H9 (cell line): ENCODE measurements around the gene KIF5C. TPM values are rescaled to one million over a fixed set of nuclear protein-coding genes. Genes with fewer than 3 reads are reported as not detected.
"Not testable (repeated sequence)": the region's sequence is repeated elsewhere in the genome, so short reads cannot be mapped to it uniquely, and the experiment has no call there.

Experiments
- DNase-seq: peaks from one replicate; pipeline ENCODE4 v3.0.0-alpha.2; 2017
- H2AFZ ChIP-seq: one replicate; pipeline ENCODE4 v1.6.1; 2013; ENCODE audit warnings: mild to moderate bottlenecking, low read length, control low read depth, moderate library complexity
- H2AK5ac ChIP-seq: 2 replicates; pipeline ENCODE4 v1.6.1; 2013; ENCODE audit warnings: low read length, control low read depth, mixed read lengths; ENCODE audit not compliant: insufficient read length
- H2BK120ac ChIP-seq: one replicate; pipeline ENCODE4 v1.6.1; 2013; ENCODE audit warnings: low read depth, mild to moderate bottlenecking, low read length, control low read depth, inconsistent platforms; ENCODE audit not compliant: poor library complexity, severe bottlenecking
- H2BK12ac ChIP-seq: 2 replicates; pipeline ENCODE4 v1.6.1; 2013; ENCODE audit warnings: low read length, control low read depth, mixed read lengths, low read depth; ENCODE audit not compliant: insufficient read length
- H2BK15ac ChIP-seq: 2 replicates; pipeline ENCODE4 v1.6.1; 2013; ENCODE audit warnings: low read depth, low read length, control low read depth
- H2BK20ac ChIP-seq: one replicate; pipeline ENCODE4 v1.6.1; 2013; ENCODE audit warnings: low read depth, mild to moderate bottlenecking, low read length, control low read depth, inconsistent platforms; ENCODE audit not compliant: poor library complexity, severe bottlenecking
- H2BK5ac ChIP-seq: 2 replicates; pipeline ENCODE4 v1.6.1; 2013; ENCODE audit warnings: low read length, control low read depth, mixed read lengths; ENCODE audit not compliant: insufficient read length
- H3K14ac ChIP-seq: 2 replicates; pipeline ENCODE4 v1.6.1; 2013; ENCODE audit warnings: low read length, control low read depth; ENCODE audit not compliant: insufficient read depth
- H3K18ac ChIP-seq: 2 replicates; pipeline ENCODE4 v1.6.1; 2013; ENCODE audit warnings: low read depth, mild to moderate bottlenecking, mixed read lengths, low read length, control low read depth; ENCODE audit not compliant: insufficient read length
- H3K23ac ChIP-seq: 2 replicates; pipeline ENCODE4 v1.6.1; 2013; ENCODE audit warnings: low read length, control low read depth, mixed read lengths, low read depth; ENCODE audit not compliant: insufficient read length
- H3K23me2 ChIP-seq: 2 replicates; pipeline ENCODE4 v1.6.1; 2013; ENCODE audit warnings: low read depth, mild to moderate bottlenecking, mixed read lengths, low read length, control low read depth; ENCODE audit not compliant: insufficient read length, poor library complexity, severe bottlenecking
- H3K27ac ChIP-seq: 2 replicates; pipeline ENCODE4 v1.5.1; 2013; ENCODE audit warnings: low read length, control low read depth, mixed read lengths, low read depth; ENCODE audit not compliant: insufficient read length
- H3K27me3 ChIP-seq: 2 replicates; pipeline ENCODE4 v1.6.1; 2013; ENCODE audit warnings: low read length, control low read depth, inconsistent platforms; ENCODE audit not compliant: insufficient read depth
- H3K4ac ChIP-seq: 2 replicates; pipeline ENCODE4 v1.6.1; 2013; ENCODE audit warnings: low read depth, mild to moderate bottlenecking, control low read depth, inconsistent platforms, low read length, moderate library complexity
- H3K4me1 ChIP-seq: 2 replicates; pipeline ENCODE4 v1.6.1; 2013; ENCODE audit warnings: low read length, control low read depth, inconsistent platforms; ENCODE audit not compliant: insufficient read depth
- H3K4me2 ChIP-seq: 2 replicates; pipeline ENCODE4 v1.6.1; 2013; ENCODE audit warnings: low read length, control low read depth, mixed read lengths; ENCODE audit not compliant: insufficient read length, insufficient read depth
- H3K56ac ChIP-seq: 2 replicates; pipeline ENCODE4 v1.6.1; 2013; ENCODE audit warnings: low read depth, mild to moderate bottlenecking, mixed read lengths, low read length, control low read depth; ENCODE audit not compliant: insufficient read length
- H3K79me1 ChIP-seq: 2 replicates; pipeline ENCODE4 v1.6.1; 2013; ENCODE audit warnings: low read depth, mild to moderate bottlenecking, moderate library complexity, low read length, control low read depth, inconsistent platforms; ENCODE audit not compliant: insufficient read depth, poor library complexity, severe bottlenecking
- H3K79me2 ChIP-seq: 2 replicates; pipeline ENCODE4 v1.6.1; 2013; ENCODE audit warnings: low read length, control low read depth, inconsistent platforms; ENCODE audit not compliant: insufficient read depth
- H3K9ac ChIP-seq: 2 replicates; pipeline ENCODE4 v1.6.1; 2013; ENCODE audit warnings: low read length, control low read depth, mixed read lengths; ENCODE audit not compliant: insufficient read length; ENCODE audit errors: extremely low read depth
- H3K9me3 ChIP-seq: one replicate; pipeline ENCODE4 v1.6.1; 2013; ENCODE audit warnings: low read depth, low read length, inconsistent platforms; ENCODE audit not compliant: control insufficient read depth
- H3T11ph ChIP-seq: one replicate; pipeline ENCODE4 v1.6.1; 2013; ENCODE audit warnings: mild to moderate bottlenecking, low read length, control low read depth, inconsistent platforms
- H4K20me1 ChIP-seq: one replicate; pipeline ENCODE4 v1.6.1; 2013; ENCODE audit not compliant: control insufficient read depth, insufficient read length, insufficient read depth
- H4K5ac ChIP-seq: 2 replicates; pipeline ENCODE4 v1.6.1; 2013; ENCODE audit warnings: low read depth, mild to moderate bottlenecking, mixed read lengths, low read length, control low read depth; ENCODE audit not compliant: insufficient read length
- H4K8ac ChIP-seq: replicated peaks from 2 replicates; pipeline ENCODE4 v1.6.1; 2013; ENCODE audit warnings: low read length, control low read depth, mixed read lengths, low read depth; ENCODE audit not compliant: insufficient read length
- H4K91ac ChIP-seq: 2 replicates; pipeline ENCODE4 v1.6.1; 2013; ENCODE audit warnings: low read depth, mild to moderate bottlenecking, moderate library complexity, mixed read lengths, low read length, control low read depth; ENCODE audit not compliant: insufficient read length
- H3K27ac Mint-ChIP-seq, 3 experiments: 2 replicates in 2 of 3; 3 replicates in 1 of 3; pipeline ENCODE4 v1.8.0; 2020 to 2021; ENCODE audit warnings: mixed read lengths in 3 of 3, mild to moderate bottlenecking in 1 of 3, moderate library complexity in 1 of 3
- H3K27me3 Mint-ChIP-seq: 2 replicates; pipeline ENCODE4 v1.8.0; 2021; ENCODE audit warnings: low read depth, mild to moderate bottlenecking, moderate library complexity, mixed read lengths
- H3K36me3 Mint-ChIP-seq, 3 experiments: 2 replicates in 2 of 3; 3 replicates in 1 of 3; pipeline ENCODE4 v1.8.0; 2020 to 2021; ENCODE audit warnings: low read depth in 3 of 3, mixed read lengths in 3 of 3; ENCODE audit not compliant: insufficient read depth in 1 of 3
- H3K4me1 Mint-ChIP-seq, 2 experiments: 2 replicates each; pipeline ENCODE4 v1.8.0; 2020; ENCODE audit warnings: mixed read lengths in 2 of 2
- H3K4me3 Mint-ChIP-seq, 2 experiments: 2 replicates in 1 of 2; 3 replicates in 1 of 2; pipeline ENCODE4 v1.8.0; 2020 to 2021; ENCODE audit warnings: mild to moderate bottlenecking in 2 of 2, mixed read lengths in 2 of 2, moderate library complexity in 1 of 2
- H3K9me3 Mint-ChIP-seq, 2 experiments: 2 replicates in 1 of 2; 3 replicates in 1 of 2; pipeline ENCODE4 v1.8.0; 2020; ENCODE audit warnings: mild to moderate bottlenecking in 2 of 2, mixed read lengths in 2 of 2, moderate library complexity in 1 of 2
- CTCF ChIP-seq: fragments of 200-600 bp; sonication (generic); conservative IDR thresholded peaks from 3 replicates; pipeline ENCODE4 v1.8.0; 2021; ENCODE audit warnings: antibody characterized with exemption, mild to moderate bottlenecking
- WGBS: extraction: QIAGEN DNeasy Blood & Tissue Kit; methylation state at CpG from one replicate; pipeline ENCODE4 v1.1.7; 2013; ENCODE audit warnings: missing lambda C conversion rate, low lambda C conversion rate, mixed read lengths; ENCODE audit not compliant: insufficient read length; ENCODE audit errors: extremely low coverage; 5-methylcytosine and 5-hydroxymethylcytosine counted together
- total RNA-seq: library from RNA; stranded (reverse); gene quantifications from 2 replicates; pipeline ENCODE4 v1.2.1, GENCODE V29; 2021

Gene KIF5C
- total RNA-seq, 1 experiment from 2014 or later, result 52.9 TPM

- Histone ChIP-seq H3K23me2 (no peaks in the 10 kb centered on the region), H3T11ph (no peak overlapping the region), H4K91ac (no peak overlapping the region), H3K4ac (no peak overlapping the region), H2AK5ac (no peak overlapping the region), H3K23ac (no peak overlapping the region), H2BK5ac (no peak overlapping the region), H3K27ac (no peak overlapping the region), H3K27me3 (no peaks in the 10 kb centered on the region), H3K4me1 (peaks cover 4% of the 10 kb centered on the region), H2BK12ac (no peak overlapping the region), H2BK15ac (no peak overlapping the region), H3K56ac (no peak overlapping the region), H3K9me3 (no peaks in the 10 kb centered on the region), H4K8ac (no peak overlapping the region), H3K79me1 (no peaks in the 10 kb centered on the region), H2BK20ac (no peak overlapping the region), H3K18ac (no peak overlapping the region), H2BK120ac (no peak overlapping the region), H4K5ac (no peak overlapping the region), H4K20me1 (no peaks in the 10 kb centered on the region), H3K14ac (no peak overlapping the region), H3K79me2 (no peaks in the 10 kb centered on the region), H3K4me2 (no peak overlapping the region), H2AFZ (no peak overlapping the region), H3K9ac (no peak overlapping the region)
- H3K4me3 Mint-ChIP-seq, result no peak overlapping the region
- no peak for DNase-seq
- H3K27ac Mint-ChIP-seq, result peak overlapping the region in 1 of 3 experiments; percentile 80; a peak in 3 of 7 replicates
- H3K4me1 Mint-ChIP-seq, result peaks cover 21 to 22% of the 10 kb centered on the region in 2 experiments
- no peaks in the 10 kb centered on the region for H3K9me3 Mint-ChIP-seq
- no peak for TF ChIP-seq CTCF
- H3K36me3 Mint-ChIP-seq, result peaks cover 33 to 67% (median 54%) of the 10 kb centered on the region in 3 experiments
- H3K27me3 Mint-ChIP-seq, result no peaks in the 10 kb centered on the region
- no CpG with 5 or more reads among the region's 4 CpGs for WGBS
Observed at GRCh38 chr2:148979919-148980277, 104.9 kb downstream of the KIF5C start.

GRCh38 chr2:148980496-148980895 is 105.5 kb downstream of the KIF5C start:
- Mint-ChIP-seq H3K4me1 (peaks cover 16 to 19% of the 10 kb centered on the region in 2 experiments), H3K36me3 (peaks cover 35 to 67% (median 59%) of the 10 kb centered on the region in 3 experiments)
- not testable (repeated sequence) for H4K8ac ChIP-seq, H3K9me3 Mint-ChIP-seq, H4K20me1 ChIP-seq, H2AK5ac ChIP-seq, H3K4ac ChIP-seq, H3T11ph ChIP-seq, H3K4me3 Mint-ChIP-seq, H3K27me3 Mint-ChIP-seq, H3K9me3 ChIP-seq, H3K79me1 ChIP-seq, H4K91ac ChIP-seq, H3K27me3 ChIP-seq, H3K23me2 ChIP-seq, H2AFZ ChIP-seq, H3K4me2 ChIP-seq, H3K56ac ChIP-seq, H3K4me1 ChIP-seq, H2BK120ac ChIP-seq, H2BK20ac ChIP-seq, H2BK5ac ChIP-seq, H3K79me2 ChIP-seq, H2BK15ac ChIP-seq, H3K23ac ChIP-seq, H4K5ac ChIP-seq, H3K9ac ChIP-seq, H3K18ac ChIP-seq, H3K27ac Mint-ChIP-seq, H3K14ac ChIP-seq, DNase-seq, H3K27ac ChIP-seq, H2BK12ac ChIP-seq
- WGBS, result no CpG with 5 or more reads among the region's 3 CpGs
